Lung (tissue), 12 donors: ENCODE data around the gene DBNL. TPM values are rescaled to one million over a fixed set of nuclear protein-coding genes. Genes with fewer than 3 reads are reported as not detected.

Source experiments
- ATAC-seq: fragments of 200-7000 bp; cut with Tn5 transposase; one replicate; pipeline ENCODE4 v1.9.1; 2020; ENCODE audit warnings: moderate number of reproducible peaks; ENCODE audit not compliant: insufficient read depth, low FRiP score
- DNase-seq, 3 donors: peaks; one replicate each; pipeline ENCODE4 v3.0.0-alpha.2; 2013 to 2017
- H3K27ac ChIP-seq, 2 donors: one replicate each; pipeline ENCODE4 v1.5.1; 2013; ENCODE audit warnings: mild to moderate bottlenecking in 2 of 2, moderate library complexity in 2 of 2, control low read depth in 1 of 2, inconsistent platforms in 1 of 2, low read depth in 1 of 2, low read length in 1 of 2
- H3K27me3 ChIP-seq, 3 donors: one replicate each; pipeline ENCODE4 v1.5.1; 2013; ENCODE audit warnings: low read length in 2 of 3; ENCODE audit not compliant: control insufficient read depth in 3 of 3, insufficient read depth in 3 of 3
- H3K36me3 ChIP-seq, 4 donors: one replicate each; pipeline ENCODE4 v1.5.1; 2013; ENCODE audit warnings: low read length in 4 of 4, mild to moderate bottlenecking in 1 of 4, moderate library complexity in 1 of 4; ENCODE audit not compliant: control insufficient read depth in 4 of 4, insufficient read depth in 4 of 4
- H3K4me1 ChIP-seq, 5 donors: one replicate each; pipeline ENCODE4 v1.5.1; 2013; ENCODE audit warnings: low read length in 5 of 5, mild to moderate bottlenecking in 2 of 5, moderate library complexity in 1 of 5; ENCODE audit not compliant: control insufficient read depth in 5 of 5, insufficient read depth in 5 of 5
- H3K4me3 ChIP-seq: one replicate; pipeline ENCODE4 v1.5.1; 2013; ENCODE audit warnings: mild to moderate bottlenecking, control low read depth, moderate library complexity
- H3K9ac ChIP-seq, 2 donors: one replicate each; pipeline ENCODE4 v1.5.1; 2013; ENCODE audit warnings: low read length in 2 of 2, control low read depth in 1 of 2; ENCODE audit not compliant: insufficient read depth in 1 of 2
- H3K9me3 ChIP-seq, 4 donors: one replicate each; pipeline ENCODE4 v1.5.1; 2013; ENCODE audit warnings: low read length in 3 of 4, mild to moderate bottlenecking in 1 of 4, moderate library complexity in 1 of 4; ENCODE audit not compliant: control insufficient read depth in 4 of 4, insufficient read depth in 3 of 4
- WGBS, 2 donors: extraction: QIAGEN DNeasy Blood & Tissue Kit; methylation state at CpG; one replicate each; pipeline ENCODE4 v1.1.7; 2013; 5-methylcytosine and 5-hydroxymethylcytosine counted together
- polyA plus RNA-seq, 2 donors: library from polyadenylated mRNA; stranded (reverse); fragments of 200-250 nt; gene quantifications; one replicate each; pipeline ENCODE4 v1.2.1, GENCODE V29; 2013
- total RNA-seq, 2 donors: library from RNA; depleted of rRNA in 1 of 2; stranded (reverse); fragments of >200 nt in 1 of 2; gene quantifications; one replicate each; pipeline ENCODE4 v1.2.1, GENCODE V29; 2014 to 2021
- TF ChIP-seq, protein P1 (sequence below): IDR thresholded peaks from 2 replicates; pipeline ENCODE4 v1.5.1; 2012; ENCODE audit warnings: mild to moderate bottlenecking; ENCODE audit errors: control extremely low read depth, extremely low read depth
- donor health status: control.
- donor health status: control.
- donor health status: Bipolar disorder and iron deficiency.
- donor health status: healthy.
- donor health status: DM: yes; HTN: yes; CAD: no.

Gene DBNL
- total and polyA plus RNA-seq, 4 donors = 65.9 to 209 (median 116) TPM

DNA sequence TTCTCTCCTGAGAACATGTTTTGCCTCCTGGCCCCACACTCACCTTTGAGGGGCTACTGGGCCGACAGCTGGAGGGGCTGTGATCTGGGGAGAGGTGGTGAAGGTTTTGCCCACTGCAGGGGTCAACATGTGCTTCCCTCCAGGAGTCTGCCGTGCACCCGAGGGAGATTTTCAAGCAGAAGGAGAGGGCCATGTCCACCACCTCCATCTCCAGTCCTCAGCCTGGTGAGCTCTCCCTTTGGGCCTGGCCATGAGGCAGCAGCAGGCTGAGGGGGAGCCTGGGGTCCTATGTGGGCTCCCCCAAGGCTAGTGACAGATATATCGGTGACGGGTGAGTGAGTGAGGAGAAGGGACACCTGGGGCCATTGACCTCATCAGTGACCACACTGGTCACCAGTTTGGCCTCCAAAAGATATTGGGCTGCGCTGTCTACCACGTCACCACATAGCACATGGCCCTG, 14.3 kb downstream of the DBNL start:
- Histone ChIP-seq H3K27me3 (no peaks in the 10 kb centered on the region), H3K9me3 (no peaks in the 10 kb centered on the region), H3K36me3 (peaks cover 18 to 60% (median 41%) of the 10 kb centered on the region in 4 donors), H3K4me3 (no peak overlapping the region), H3K9ac (no peak overlapping the region), H3K27ac (no peak overlapping the region), H3K4me1 (peaks cover 0 to 3% (median 0%) of the 10 kb centered on the region in 5 donors)
- ATAC-seq = no peak
- no peak for DNase-seq
- TF ChIP-seq, protein P1, sequence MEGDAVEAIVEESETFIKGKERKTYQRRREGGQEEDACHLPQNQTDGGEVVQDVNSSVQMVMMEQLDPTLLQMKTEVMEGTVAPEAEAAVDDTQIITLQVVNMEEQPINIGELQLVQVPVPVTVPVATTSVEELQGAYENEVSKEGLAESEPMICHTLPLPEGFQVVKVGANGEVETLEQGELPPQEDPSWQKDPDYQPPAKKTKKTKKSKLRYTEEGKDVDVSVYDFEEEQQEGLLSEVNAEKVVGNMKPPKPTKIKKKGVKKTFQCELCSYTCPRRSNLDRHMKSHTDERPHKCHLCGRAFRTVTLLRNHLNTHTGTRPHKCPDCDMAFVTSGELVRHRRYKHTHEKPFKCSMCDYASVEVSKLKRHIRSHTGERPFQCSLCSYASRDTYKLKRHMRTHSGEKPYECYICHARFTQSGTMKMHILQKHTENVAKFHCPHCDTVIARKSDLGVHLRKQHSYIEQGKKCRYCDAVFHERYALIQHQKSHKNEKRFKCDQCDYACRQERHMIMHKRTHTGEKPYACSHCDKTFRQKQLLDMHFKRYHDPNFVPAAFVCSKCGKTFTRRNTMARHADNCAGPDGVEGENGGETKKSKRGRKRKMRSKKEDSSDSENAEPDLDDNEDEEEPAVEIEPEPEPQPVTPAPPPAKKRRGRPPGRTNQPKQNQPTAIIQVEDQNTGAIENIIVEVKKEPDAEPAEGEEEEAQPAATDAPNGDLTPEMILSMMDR = no peak
- 94 to 95% methylated on average over 7 of the region's 7 CpGs for WGBS, 2 donors

DNA sequence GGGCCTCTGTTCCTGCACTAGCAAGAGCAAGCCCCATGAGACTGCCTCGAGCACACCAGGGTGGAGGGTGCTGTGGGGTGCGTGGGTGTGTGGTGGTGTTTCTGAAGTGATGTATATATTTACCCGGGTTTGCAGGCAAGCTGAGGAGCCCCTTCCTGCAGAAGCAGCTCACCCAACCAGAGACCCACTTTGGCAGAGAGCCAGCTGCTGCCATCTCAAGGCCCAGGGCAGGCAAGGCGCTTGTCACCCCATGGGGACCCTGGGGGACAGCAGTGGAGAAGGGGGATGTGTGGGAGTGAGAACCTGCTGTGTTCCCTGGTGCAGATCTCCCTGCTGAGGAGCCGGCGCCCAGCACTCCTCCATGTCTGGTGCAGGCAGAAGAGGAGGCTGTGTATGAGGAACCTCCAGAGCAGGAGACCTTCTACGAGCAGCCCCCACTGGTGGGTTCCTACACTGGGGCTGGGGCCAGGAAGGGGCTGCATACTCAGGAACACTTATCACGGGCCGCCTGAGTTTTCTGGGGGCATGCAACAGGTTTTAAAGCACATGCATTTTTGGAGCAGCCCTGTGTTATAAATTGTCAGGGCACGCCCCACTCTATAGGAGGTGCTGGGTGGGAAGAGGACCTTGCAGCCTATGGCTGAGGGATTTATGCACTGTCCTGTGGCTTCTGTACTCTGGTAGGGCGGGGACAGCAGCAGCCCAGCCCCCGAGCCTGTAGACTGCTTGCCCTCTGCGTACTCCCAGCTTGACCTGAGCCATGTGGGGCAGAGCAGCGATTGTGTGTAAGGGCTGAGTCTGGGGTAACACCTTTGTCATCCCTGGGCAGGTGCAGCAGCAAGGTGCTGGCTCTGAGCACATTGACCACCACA, 15.0 kb downstream of the DBNL start:
- TF ChIP-seq, protein P1 = no peak
- DNase-seq (no peak), ATAC-seq (no peak)
- no peaks in the 10 kb centered on the region for H3K27me3 ChIP-seq
- H3K4me3 ChIP-seq = no peak overlapping the region
- H3K4me1 ChIP-seq = peaks cover 0 to 4% (median 0%) of the 10 kb centered on the region in 5 donors
- no peak overlapping the region for H3K27ac ChIP-seq
- H3K9ac ChIP-seq = no peak overlapping the region
- 92% methylated on average over 14 of the region's 14 CpGs for WGBS, 2 donors
- no peaks in the 10 kb centered on the region for H3K9me3 ChIP-seq
- peaks cover 18 to 60% (median 40%) of the 10 kb centered on the region in 4 donors for H3K36me3 ChIP-seq

DNA sequence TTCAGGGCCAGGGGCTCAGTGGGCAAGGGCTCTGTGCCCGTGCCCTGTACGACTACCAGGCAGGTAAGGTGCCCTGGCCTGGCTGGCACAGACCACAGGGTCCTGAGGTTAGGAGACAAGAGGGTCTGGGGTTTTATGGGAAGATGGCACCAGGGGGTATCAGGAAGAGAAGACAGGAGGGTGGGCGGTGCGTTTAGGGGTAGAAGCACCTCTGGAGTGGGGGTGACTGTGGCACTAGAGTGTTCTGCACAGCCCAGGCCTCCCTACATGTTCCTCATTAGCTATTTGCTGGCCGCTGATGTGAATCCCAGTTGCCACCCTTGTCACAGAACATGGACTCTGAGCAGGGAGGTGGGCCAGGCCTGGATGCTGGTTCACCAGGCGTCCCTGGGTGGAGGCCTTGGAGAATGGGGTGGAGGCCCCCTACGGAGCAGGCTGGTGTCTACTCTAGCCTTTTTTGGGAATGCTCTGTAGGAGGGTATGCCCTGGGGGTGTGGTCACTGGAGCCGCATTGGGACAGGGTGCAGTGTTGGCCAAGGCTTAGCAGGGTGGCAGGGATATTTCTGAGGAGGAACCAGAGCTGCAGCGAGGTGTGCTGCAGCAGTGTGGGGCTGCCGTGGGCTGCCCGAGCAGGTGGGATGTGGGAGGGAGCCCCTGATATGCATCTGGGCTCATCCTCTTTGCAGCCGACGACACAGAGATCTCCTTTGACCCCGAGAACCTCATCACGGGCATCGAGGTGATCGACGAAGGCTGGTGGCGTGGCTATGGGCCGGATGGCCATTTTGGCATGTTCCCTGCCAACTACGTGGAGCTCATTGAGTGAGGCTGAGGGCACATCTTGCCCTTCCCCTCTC, 15.8 kb downstream of the DBNL start:
- no peak overlapping the region for H3K9ac ChIP-seq
- ATAC-seq (no peak), DNase-seq (no peak)
- WGBS, 2 donors = 94 to 95% methylated on average over 21 of the region's 21 CpGs
- peaks cover 0 to 7% (median 0%) of the 10 kb centered on the region in 5 donors for H3K4me1 ChIP-seq
- no peak overlapping the region for H3K27ac ChIP-seq
- H3K9me3 ChIP-seq = no peaks in the 10 kb centered on the region
- H3K4me3 ChIP-seq = no peak overlapping the region
- TF ChIP-seq, protein P1 = no peak
- H3K36me3 ChIP-seq = peaks cover 18 to 58% (median 39%) of the 10 kb centered on the region in 4 donors
- peaks cover 0 to 3% (median 0%) of the 10 kb centered on the region in 3 donors for H3K27me3 ChIP-seq
